ENCODE measurements around the gene ZNF662.

DNA sequence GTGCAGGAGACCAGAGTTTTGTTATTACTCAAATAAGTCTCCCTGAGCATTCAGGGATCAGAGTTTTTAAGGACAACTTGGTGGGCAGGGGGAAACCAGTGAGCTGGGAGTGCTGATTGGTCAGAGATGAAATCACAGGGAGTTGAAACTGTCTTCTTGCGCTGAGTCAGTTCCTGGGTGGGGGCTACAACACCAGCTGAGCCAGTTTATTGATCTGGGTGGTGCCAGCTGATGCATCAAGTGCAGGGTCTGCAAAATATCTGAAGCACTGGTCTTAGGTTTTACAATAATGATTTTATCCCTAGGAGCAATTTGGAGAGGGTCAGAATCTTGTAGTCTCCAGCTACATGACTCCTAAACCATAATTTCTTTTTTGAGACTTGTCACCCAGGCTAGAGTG lies 13.8 kb upstream of the ZNF662 start:
- TF ChIP-seq, protein P1, sequence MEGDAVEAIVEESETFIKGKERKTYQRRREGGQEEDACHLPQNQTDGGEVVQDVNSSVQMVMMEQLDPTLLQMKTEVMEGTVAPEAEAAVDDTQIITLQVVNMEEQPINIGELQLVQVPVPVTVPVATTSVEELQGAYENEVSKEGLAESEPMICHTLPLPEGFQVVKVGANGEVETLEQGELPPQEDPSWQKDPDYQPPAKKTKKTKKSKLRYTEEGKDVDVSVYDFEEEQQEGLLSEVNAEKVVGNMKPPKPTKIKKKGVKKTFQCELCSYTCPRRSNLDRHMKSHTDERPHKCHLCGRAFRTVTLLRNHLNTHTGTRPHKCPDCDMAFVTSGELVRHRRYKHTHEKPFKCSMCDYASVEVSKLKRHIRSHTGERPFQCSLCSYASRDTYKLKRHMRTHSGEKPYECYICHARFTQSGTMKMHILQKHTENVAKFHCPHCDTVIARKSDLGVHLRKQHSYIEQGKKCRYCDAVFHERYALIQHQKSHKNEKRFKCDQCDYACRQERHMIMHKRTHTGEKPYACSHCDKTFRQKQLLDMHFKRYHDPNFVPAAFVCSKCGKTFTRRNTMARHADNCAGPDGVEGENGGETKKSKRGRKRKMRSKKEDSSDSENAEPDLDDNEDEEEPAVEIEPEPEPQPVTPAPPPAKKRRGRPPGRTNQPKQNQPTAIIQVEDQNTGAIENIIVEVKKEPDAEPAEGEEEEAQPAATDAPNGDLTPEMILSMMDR (IDR thresholded peaks at IDR 0.05), result no peak
- TF ChIP-seq POLR2A (IDR thresholded peaks at IDR 0.05), result no peak

Measured in prostate gland (tissue), 2 donors.